Esophagus (tissue), 2 donors: ENCODE data around the gene APLF. TPM values are rescaled to one million over a fixed set of nuclear protein-coding genes. Genes with fewer than 3 reads are reported as not detected.

Experiments
- polyA plus RNA-seq, 2 donors: library from polyadenylated mRNA; stranded (reverse); fragments of 200-250 nt; gene quantifications; one replicate each; pipeline ENCODE4 v1.2.3, GENCODE V29; 2013
- donor health status: healthy with polysubstance abuse.
- donor health status: Bipolar disorder and iron deficiency.

APLF gene
- polyA plus RNA-seq, 2 donors: 1.1 to 1.3 TPM

Other genes starting within 250 kb of the APLF start
- gene PPP3R1, start 215.1 kb upstream of the APLF start, polyA plus RNA-seq: 10 to 100 TPM; 11.9 to 17.5 TPM
- gene CNRIP1, start 147.6 kb upstream of the APLF start, polyA plus RNA-seq: 1 to 10 TPM; 2.1 to 3.8 TPM
- gene PLEK, start 102.3 kb upstream of the APLF start, polyA plus RNA-seq: 1 to 10 TPM; 1.2 to 1.4 TPM
- gene FBXO48, start 291 bp upstream of the APLF start, polyA plus RNA-seq: under 1 TPM; 0.44 to 0.61 TPM
- under 1 TPM; 0.01 to 0.02 TPM for gene PROKR1, start 176.0 kb downstream of the APLF start, polyA plus RNA-seq